ENCODE measurements around the gene SMARCB1.

Gene SMARCB1

GRCh38 chr22:23820748-23821211, 34.0 kb downstream of the SMARCB1 start:
- DNase-seq: no peak
- in situ Hi-C loops (cut with HindIII; ENCODE audit: low pct_ligation_motif_present, low pct_unique_long_range_greater_than_20kb, low sequenced_read_pairs): no loop called here

- in situ Hi-C loops (cut with HindIII; ENCODE audit: low pct_ligation_motif_present, low pct_unique_long_range_greater_than_20kb, low sequenced_read_pairs): no loop called here
- no peak for DNase-seq
These were observed 35.4 kb downstream of the SMARCB1 start for GRCh38 chr22:23822101-23822671.

GRCh38 chr22:23823331-23823791, 36.6 kb downstream of the SMARCB1 start:
- DNase-seq: no peak
- in situ Hi-C loops (cut with HindIII; ENCODE audit: low pct_ligation_motif_present, low pct_unique_long_range_greater_than_20kb, low sequenced_read_pairs): no loop called here

GRCh38 chr22:23824476-23825245, 37.9 kb downstream of the SMARCB1 start:
- no peak for DNase-seq
- in situ Hi-C loops (cut with HindIII; ENCODE audit: low pct_ligation_motif_present, low pct_unique_long_range_greater_than_20kb, low sequenced_read_pairs): no loop called here

- in situ Hi-C loops (cut with HindIII; ENCODE audit: low pct_ligation_motif_present, low pct_unique_long_range_greater_than_20kb, low sequenced_read_pairs): no loop called here
- DNase-seq: no peak
These were observed 38.6 kb downstream of the SMARCB1 start for GRCh38 chr22:23825246-23825905.

- no peak for DNase-seq
- in situ Hi-C loops (cut with HindIII; ENCODE audit: low pct_ligation_motif_present, low pct_unique_long_range_greater_than_20kb, low sequenced_read_pairs): no loop called here
These were observed 40.0 kb downstream of the SMARCB1 start for GRCh38 chr22:23826510-23827350.

GRCh38 chr22:23827351-23827995, 40.7 kb downstream of the SMARCB1 start:
- DNase-seq: no peak
- in situ Hi-C loops (cut with HindIII; ENCODE audit: low pct_ligation_motif_present, low pct_unique_long_range_greater_than_20kb, low sequenced_read_pairs): no loop called here

- no peak for DNase-seq
- in situ Hi-C loops (cut with HindIII; ENCODE audit: low pct_ligation_motif_present, low pct_unique_long_range_greater_than_20kb, low sequenced_read_pairs): no loop called here
These were observed 42.3 kb downstream of the SMARCB1 start for GRCh38 chr22:23828800-23829680.

GRCh38 chr22:23829845-23830372, 43.1 kb downstream of the SMARCB1 start:
- in situ Hi-C loops (cut with HindIII; ENCODE audit: low pct_ligation_motif_present, low pct_unique_long_range_greater_than_20kb, low sequenced_read_pairs): no loop called here
- no peak for DNase-seq

- no peak for DNase-seq
- in situ Hi-C loops (cut with HindIII; ENCODE audit: low pct_ligation_motif_present, low pct_unique_long_range_greater_than_20kb, low sequenced_read_pairs): no loop called here
These were observed 44.5 kb downstream of the SMARCB1 start for GRCh38 chr22:23831261-23831660.

- DNase-seq: no peak
- in situ Hi-C loops (cut with HindIII; ENCODE audit: low pct_ligation_motif_present, low pct_unique_long_range_greater_than_20kb, low sequenced_read_pairs): no loop called here
These were observed 45.0 kb downstream of the SMARCB1 start for GRCh38 chr22:23831781-23832180.

- DNase-seq: no peak
- in situ Hi-C loops (cut with HindIII; ENCODE audit: low pct_ligation_motif_present, low pct_unique_long_range_greater_than_20kb, low sequenced_read_pairs): no loop called here
These were observed 45.7 kb downstream of the SMARCB1 start for GRCh38 chr22:23832226-23833016.

GRCh38 chr22:23833017-23833751, 46.4 kb downstream of the SMARCB1 start:
- in situ Hi-C loops (cut with HindIII; ENCODE audit: low pct_ligation_motif_present, low pct_unique_long_range_greater_than_20kb, low sequenced_read_pairs): no loop called here
- no peak for DNase-seq

GRCh38 chr22:23833911-23834317, 47.1 kb downstream of the SMARCB1 start:
- in situ Hi-C loops (cut with HindIII; ENCODE audit: low pct_ligation_motif_present, low pct_unique_long_range_greater_than_20kb, low sequenced_read_pairs): no loop called here
- DNase-seq: no peak

GRCh38 chr22:23834406-23834792, 47.6 kb downstream of the SMARCB1 start:
- DNase-seq: no peak
- in situ Hi-C loops (cut with HindIII; ENCODE audit: low pct_ligation_motif_present, low pct_unique_long_range_greater_than_20kb, low sequenced_read_pairs): no loop called here

All from ACHN (cell line).